Measurements from ENCODE around the gene ABCE1.

The ABCE1 gene

GRCh38 chr4:145097821-145098674 is at the start of gene ABCE1, which contains the start of gene ANAPC10:
ABCE1 (plus strand) TSS chr4:145098311; CDS start chr4:145104413, 6,102 bp downstream.
ANAPC10 (minus strand) TSS chr4:145098196; CDS start chr4:145096099, 2,097 bp downstream.
- DNase-seq (ENCODE audit: low read depth in 2 of 2), result peak; percentile 94 to 97

GRCh38 chr4:145048817-145049216 is 49.3 kb upstream of the ABCE1 start:
- DNase-seq (ENCODE audit: low read depth in 2 of 2), result no peak

- no peak for DNase-seq (ENCODE audit: low read depth in 2 of 2)
These were observed 48.9 kb upstream of the ABCE1 start for GRCh38 chr4:145049241-145049640.

DNA sequence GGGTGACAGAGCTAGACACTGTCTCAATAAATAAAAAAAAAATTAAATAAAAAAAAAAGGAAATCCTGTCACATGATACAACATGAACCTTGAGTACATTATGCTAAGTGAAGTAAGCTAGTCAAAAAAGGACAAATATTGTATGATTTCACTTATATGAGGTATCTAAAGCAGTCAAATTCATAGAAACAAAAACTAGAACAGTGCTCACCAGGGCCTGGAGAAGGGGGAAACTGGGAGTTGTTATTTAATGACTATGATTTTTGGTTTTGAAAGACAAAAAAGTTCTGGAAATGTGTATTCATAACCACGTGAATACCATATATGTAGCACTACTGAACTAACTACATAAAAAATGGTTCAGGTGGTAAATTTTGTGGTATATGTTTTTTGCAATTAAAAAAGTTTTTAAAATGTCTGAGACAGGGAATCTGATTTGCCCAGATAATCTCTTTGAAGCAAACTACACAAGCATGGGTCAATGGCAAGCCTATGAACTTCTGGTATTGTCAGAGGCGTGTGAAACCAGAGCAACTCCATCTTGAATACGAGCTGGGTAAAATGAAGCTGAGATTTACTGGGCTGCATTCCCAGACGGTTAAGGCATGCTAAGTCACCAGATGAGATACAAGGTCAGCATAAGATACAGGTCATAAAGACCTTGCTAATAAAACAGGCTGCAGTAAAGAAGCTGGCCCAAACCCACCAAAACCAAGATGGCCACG is 42.4 kb upstream of the ABCE1 start:
- no peak for DNase-seq (ENCODE audit: low read depth in 2 of 2)

GRCh38 chr4:145056325-145057130 is 41.6 kb upstream of the ABCE1 start:
- no peak for DNase-seq (ENCODE audit: low read depth in 2 of 2)

GRCh38 chr4:145058256-145058655 is 39.9 kb upstream of the ABCE1 start:
- DNase-seq (ENCODE audit: low read depth in 2 of 2), result no peak

- no peak for DNase-seq (ENCODE audit: low read depth in 2 of 2)
These were observed 36.7 kb upstream of the ABCE1 start for GRCh38 chr4:145061318-145061920.

DNA sequence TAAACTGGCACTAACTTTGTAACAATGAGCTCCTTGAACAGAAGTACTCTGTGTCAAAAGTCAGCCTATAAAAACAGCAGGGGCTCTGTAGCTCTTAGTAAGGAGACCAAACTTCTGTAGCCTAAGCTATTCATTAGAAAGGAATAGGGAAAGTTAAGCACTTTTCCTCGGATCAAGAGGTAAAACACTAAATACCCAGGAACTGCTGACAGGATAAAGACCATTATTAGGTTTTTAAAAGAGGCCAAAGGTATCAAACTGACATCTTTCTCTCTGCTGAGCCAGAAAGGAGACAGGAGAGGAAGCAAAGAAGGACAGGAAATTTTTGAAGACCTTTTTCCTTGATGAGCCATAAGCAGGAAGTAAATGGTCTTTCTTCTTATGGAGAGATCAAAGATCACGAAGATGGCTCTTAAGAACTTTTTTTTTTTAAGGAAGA is 32.0 kb upstream of the ABCE1 start:
- no peak for DNase-seq (ENCODE audit: low read depth in 2 of 2)

DNA sequence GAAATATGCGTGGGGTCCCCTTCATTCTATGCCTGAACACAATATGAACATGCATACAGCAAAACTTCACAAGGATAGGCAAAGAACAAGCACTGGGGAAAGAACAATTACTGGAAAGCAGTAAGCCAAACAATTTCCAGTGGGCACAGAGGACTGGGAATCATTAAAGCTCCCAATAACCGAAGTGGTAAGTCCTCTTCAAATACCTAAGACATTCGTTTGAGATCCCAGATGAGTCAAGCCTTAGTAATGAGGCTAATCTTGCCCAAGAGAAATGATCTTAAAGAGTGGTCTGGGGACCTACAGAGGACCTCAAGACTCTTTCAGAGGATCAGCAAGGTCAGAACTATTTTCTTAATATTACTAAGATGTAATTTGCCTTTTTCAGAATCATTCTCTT is 28.8 kb upstream of the ABCE1 start:
- no peak for DNase-seq (ENCODE audit: low read depth in 2 of 2)

DNA sequence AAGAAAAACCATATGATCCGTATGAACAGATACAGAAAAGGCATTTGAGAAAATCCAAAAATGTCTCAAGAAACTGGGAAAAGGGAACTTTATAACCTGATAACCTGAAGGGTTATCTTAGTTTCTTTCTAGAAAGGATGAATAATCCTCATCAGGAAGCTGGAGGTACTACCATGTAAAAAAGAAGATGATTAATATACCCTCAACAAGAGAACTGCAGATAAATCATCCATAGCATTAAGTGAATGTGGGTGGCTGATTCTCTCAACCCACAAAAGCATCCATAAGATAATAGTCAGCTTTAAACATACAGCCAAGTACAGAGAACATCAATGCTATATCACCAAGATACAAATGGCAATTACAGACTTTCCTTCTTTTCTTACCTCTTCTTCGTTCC is 26.6 kb upstream of the ABCE1 start:
- no peak for DNase-seq (ENCODE audit: low read depth in 2 of 2)

GRCh38 chr4:145075742-145076468 is 22.2 kb upstream of the ABCE1 start:
- DNase-seq (ENCODE audit: low read depth in 2 of 2), result no peak

DNA sequence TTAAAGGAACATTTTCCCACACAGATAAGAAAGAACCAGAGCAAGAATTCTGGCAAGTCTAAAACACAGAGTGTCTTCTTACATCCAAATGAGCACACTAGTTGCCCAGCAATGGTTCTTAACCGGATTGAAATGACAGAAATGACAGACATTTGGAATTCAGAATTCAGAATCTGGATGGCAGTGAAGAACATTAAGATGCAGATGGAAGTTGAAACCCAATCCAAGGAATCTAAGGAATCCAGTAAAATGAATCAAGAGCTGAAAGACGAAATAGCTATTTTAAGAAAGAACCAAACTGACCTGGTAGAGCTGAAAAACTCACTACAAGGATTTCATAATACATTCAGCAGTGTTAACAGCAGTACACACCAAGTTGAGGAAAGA is 21.6 kb upstream of the ABCE1 start:
- no peak for DNase-seq (ENCODE audit: low read depth in 2 of 2)

- DNase-seq (ENCODE audit: low read depth in 2 of 2), result no peak
These were observed 16.4 kb upstream of the ABCE1 start for GRCh38 chr4:145081756-145082155.

DNA sequence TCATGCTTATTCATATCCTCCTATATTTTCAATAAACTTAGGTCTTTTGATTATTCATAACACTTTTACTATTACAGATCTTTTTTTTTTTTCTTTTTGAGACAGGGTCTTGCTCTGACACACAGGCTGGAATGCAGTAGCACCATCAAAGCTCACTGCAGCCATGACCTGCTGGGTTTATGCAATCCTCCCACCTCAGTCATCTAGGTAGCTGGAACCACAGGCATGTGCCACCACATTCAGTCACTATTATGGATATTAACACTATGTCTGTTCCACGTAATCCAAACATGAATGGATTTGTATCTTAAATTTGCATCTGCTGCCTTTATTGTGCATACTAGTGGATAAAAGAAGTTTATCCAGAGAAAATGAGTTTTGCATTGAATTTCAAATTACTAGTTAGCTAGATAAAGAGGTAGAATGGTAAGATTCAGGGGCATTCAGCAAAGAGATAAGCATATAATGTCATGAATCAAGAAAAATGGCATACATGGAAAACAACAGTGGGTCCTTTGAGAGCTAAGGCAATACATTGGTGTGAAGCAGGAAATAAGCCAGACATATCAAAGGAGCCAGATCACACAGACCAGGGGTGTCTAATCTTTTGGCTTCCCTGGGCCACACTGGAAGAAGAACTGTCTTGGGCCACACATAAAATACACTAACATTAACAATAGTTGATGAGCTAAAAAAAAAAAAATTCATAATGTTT is 14.1 kb upstream of the ABCE1 start:
- DNase-seq (ENCODE audit: low read depth in 2 of 2), result no peak

GRCh38 chr4:145090380-145090779 is 7.7 kb upstream of the ABCE1 start:
- DNase-seq (ENCODE audit: low read depth in 2 of 2), result no peak

- no peak for DNase-seq (ENCODE audit: low read depth in 2 of 2)
These were observed 4.5 kb upstream of the ABCE1 start for GRCh38 chr4:145093638-145094037.

- no peak for DNase-seq (ENCODE audit: low read depth in 2 of 2)
These were observed 735 bp upstream of the ABCE1 start for GRCh38 chr4:145097331-145097820.

DNA sequence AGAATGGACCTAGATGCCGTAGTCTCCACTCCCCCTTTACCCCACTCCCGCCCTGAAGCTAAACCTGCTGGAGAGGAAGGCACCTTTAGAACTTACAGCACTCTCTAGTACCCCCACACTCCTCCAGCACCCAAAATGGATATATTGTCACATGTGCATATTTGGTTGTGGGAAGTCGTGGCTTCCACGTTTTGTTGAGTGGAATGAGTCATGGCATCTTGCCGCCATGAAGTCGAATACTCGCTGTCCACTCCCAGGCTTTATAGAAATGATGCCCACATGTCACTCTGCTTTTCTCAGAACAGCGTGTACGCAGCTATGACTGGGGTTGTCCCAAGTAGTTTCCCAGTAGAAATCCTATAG is 545 bp downstream of the ABCE1 start:
- peak in 1 of 2 donors; percentile 25 for DNase-seq (ENCODE audit: low read depth in 2 of 2)

DNA sequence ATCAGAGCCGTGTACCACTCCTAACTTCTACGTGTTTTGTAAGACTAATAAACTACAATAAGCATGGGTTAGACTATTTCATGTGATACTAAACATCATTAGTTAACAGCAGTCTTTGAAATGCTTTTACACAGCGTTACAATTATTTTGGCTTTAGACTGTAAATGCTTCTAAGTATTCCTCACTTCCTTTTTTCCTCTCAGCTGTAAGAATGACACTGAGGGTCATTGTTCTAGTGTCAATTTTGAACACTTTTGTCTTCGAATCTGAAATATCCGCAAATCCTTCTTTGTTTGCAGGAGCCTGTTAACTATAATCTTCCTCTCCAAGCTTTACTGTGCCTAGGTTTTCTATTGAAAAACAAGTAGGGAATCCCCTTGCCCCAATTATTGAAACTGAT is 1.5 kb downstream of the ABCE1 start:
- DNase-seq (ENCODE audit: low read depth in 2 of 2), result no peak

DNA sequence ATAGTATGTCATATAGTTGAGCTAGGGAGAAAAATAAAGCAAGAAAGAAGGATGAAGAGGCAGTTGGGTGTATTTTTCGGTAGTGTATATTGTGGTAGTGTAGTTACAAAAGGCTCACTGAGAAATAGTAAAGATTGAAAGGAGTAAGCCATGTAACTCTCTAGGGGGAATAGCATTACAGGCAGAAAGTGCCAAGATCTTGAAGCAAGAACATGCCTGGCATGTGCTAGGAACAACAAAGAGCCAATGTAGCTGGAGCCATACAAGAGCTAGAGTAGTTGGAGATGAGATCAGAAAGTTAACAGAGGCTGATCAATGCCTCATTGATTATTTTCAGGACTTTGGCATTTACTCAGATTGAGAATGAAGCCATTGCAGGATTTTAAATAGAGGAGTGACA is 3.0 kb downstream of the ABCE1 start:
- DNase-seq (ENCODE audit: low read depth in 2 of 2), result no peak
